Activated naive CD4-positive, alpha-beta T cell treated with anti-CD3 and anti-CD28 coated beads, Interleukin-2, amount 50 U/mL, for 72 hours (primary cell): Measurements from ENCODE around the gene PROSER1. TPM values are rescaled to one million over a fixed set of nuclear protein-coding genes. Genes with fewer than 3 reads are reported as not detected.
"Not testable (repeated sequence)": the region's sequence is repeated elsewhere in the genome, so short reads cannot be mapped to it uniquely, and the experiment has no call there.

Experiments used
- ATAC-seq, 2 donors: fragments of 150-1000 bp; cut with Tn5 transposase; 2 replicates each; pipeline ENCODE4 v1.10.0; 2021; ENCODE audit warnings: mild to moderate bottlenecking in 2 of 2, moderate library complexity in 2 of 2
- DNase-seq, 2 donors: peaks; one replicate each; pipeline ENCODE4 v3.0.0; 2021 to 2022; ENCODE audit warnings: low spot score in 2 of 2
- H3K27ac Mint-ChIP-seq, 2 donors: one replicate each; pipeline ENCODE4 v1.8.0; 2022; ENCODE audit warnings: mild to moderate bottlenecking in 2 of 2, mixed read lengths in 2 of 2
- H3K36me3 Mint-ChIP-seq, 2 donors: one replicate each; pipeline ENCODE4 v1.8.0; 2022; ENCODE audit warnings: mixed read lengths in 2 of 2
- H3K9me3 Mint-ChIP-seq, 2 donors: one replicate each; pipeline ENCODE4 v1.8.0; 2022; ENCODE audit warnings: mixed read lengths in 2 of 2
- total RNA-seq, 2 donors: library from RNA; stranded (reverse); gene quantifications; one replicate each; pipeline ENCODE4 v1.2.3, GENCODE V29; 2022

PROSER1 gene
- 10 to 100 TPM; 58.0 to 68.6 TPM for total RNA-seq

DNA sequence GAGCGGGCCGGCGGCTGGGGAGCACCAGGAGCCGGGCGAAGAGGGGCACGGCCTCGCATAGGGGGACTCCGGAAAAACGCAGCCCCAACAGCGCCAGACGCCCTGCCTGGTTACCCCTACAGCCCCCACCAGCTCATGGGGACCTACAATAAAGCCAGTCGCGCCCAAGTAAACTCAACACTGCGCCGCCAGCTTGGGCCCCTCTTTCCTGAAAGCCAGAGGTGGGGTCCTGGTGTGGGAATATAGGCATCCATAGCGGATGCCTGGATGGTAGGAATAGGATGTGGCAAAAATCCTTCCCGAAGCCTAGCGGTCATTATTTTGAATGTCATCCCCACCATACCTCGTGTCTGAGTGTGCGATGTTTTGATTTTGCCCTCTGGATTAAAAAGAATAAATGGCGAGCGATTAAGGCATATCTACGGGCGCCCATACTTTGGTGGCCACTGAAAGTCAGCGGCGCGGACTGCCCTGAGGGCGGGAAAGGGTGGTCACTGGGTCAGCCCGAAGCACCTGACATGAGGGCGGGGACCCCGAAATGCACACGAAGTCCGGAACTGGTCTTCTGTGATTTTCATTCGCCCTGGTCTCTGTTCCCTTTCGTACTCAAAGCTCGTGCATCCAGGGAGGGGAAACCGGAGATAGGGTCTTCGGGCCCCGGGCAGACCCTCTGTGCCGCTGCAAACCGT lies at the start of gene PROSER1, which contains the start of gene NHLRC3:
PROSER1 (minus strand) TSS at position 210 of the 689 bp plus-strand sequence. CDS start 847 bp downstream, outside the sequence.
NHLRC3 (plus strand) TSS at position 577 of the 689 bp plus-strand sequence. CDS start 184 bp downstream, outside the sequence.
- ATAC-seq (peak; percentile 76 to 77), DNase-seq (peak; percentile 72 to 79)
- peaks cover 0 to 3% of the 10 kb centered on the region in 2 donors for H3K9me3 Mint-ChIP-seq
- peak within 1 kb of the TSS; percentile 95 to 96 for H3K27ac Mint-ChIP-seq
- peaks cover 29 to 30% of the 10 kb centered on the region in 2 donors for H3K36me3 Mint-ChIP-seq

DNA sequence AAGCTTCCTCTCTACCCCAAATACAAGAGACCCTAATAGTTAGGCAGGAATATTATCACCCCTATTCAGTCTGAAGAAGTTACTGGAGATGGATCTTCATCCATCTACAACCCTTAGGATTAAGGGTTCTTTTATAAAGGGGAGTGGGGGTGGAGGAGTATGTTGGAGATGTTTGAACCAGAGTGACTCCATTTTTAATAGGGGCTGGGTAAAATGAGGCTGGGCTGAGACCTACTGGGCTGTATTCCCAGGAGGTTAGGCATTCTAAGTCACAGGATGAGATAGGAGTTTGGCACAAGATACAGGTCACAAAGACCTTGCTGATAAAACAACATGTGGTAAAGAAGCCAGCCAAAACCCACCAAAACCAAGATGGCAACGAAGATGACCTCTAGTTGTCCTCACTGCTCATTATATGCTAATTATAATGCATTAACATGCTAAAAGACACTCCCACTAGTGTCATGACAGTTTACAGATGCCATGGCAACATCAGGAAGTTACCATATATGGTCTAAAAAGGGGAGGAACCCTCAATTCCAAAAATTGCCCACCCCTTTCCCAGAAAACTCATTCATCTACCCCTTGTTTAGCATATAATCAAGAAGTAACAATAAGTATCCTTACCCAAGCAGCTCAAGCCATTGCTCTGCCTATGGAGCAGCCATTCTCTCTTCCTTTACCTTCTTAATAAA lies 48.5 kb upstream of the PROSER1 start:
- H3K36me3 Mint-ChIP-seq, DNase-seq, H3K9me3 Mint-ChIP-seq, H3K27ac Mint-ChIP-seq, ATAC-seq: not testable (repeated sequence)

DNA sequence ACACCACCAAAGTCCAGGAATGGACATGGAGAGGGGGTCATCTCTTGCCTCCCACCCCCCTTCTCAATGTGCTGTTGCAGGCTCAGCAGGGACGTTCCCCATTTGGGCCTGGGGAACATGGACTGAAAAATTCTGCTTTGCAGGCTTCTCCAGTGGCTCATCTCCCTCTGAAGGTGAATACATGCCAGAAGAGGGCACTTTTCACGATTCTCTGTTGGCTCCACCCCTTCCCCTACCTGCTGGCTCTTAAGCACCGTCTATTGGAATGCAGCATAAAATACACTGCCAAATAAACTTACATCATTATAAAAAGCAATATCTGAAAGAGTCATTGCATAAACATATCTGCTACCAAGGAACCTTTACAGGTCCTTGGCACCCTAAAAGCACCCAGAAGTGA lies 36.1 kb upstream of the PROSER1 start:
- DNase-seq (no peak), ATAC-seq (no peak)
- peaks cover 0 to 8% of the 10 kb centered on the region in 2 donors for H3K9me3 Mint-ChIP-seq
- H3K36me3 Mint-ChIP-seq, result peaks cover 0 to 25% of the 10 kb centered on the region in 2 donors
- no peak overlapping the region for H3K27ac Mint-ChIP-seq

DNA sequence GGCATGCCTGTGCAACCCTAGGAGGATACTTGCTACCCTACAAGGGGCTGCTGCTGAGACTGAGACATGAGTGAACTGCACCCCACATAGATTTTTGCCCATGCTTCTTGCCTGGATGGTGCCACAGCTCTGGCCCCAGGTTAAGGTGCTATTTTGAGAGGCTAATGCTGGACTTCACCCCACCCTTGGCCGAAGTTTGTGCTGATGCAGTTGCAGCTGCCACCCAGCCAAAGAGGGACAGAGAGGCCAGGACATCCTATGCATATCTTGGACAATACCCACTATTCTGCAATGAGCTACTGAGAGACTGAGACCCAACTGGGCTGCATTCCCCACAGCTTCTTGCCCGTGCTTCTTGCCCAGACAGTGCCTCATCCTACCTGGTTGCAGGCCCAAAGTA lies 35.0 kb upstream of the PROSER1 start:
- DNase-seq, result no peak
- H3K27ac Mint-ChIP-seq, result no peak overlapping the region
- ATAC-seq, result no peak
- peaks cover 0 to 25% of the 10 kb centered on the region in 2 donors for H3K36me3 Mint-ChIP-seq
- H3K9me3 Mint-ChIP-seq, result peaks cover 0 to 8% of the 10 kb centered on the region in 2 donors

DNA sequence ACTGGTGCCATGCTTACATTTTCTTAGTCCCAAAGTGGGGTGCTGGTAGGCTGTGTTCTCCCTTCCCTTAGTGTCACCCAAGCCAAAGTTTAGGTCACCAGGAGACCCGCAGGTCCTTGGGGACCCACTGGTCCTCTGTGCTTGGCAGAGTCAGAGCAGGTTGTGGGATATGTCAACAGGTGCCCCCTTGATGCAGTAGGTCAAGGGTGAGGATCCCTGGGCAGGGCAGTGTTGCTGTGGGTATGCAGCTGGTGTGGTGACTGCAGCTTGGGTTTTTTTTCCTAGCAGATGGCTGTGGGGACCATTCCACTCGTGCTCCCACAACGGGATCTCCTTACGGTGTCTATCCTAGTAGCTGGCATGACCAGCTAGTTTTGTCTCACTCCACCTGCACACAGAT lies 24.1 kb upstream of the PROSER1 start:
- ATAC-seq (no peak), DNase-seq (no peak)
- Mint-ChIP-seq H3K36me3 (peaks cover 14 to 15% of the 10 kb centered on the region in 2 donors), H3K9me3 (peaks cover 4% of the 10 kb centered on the region in 2 donors), H3K27ac (no peak overlapping the region)

DNA sequence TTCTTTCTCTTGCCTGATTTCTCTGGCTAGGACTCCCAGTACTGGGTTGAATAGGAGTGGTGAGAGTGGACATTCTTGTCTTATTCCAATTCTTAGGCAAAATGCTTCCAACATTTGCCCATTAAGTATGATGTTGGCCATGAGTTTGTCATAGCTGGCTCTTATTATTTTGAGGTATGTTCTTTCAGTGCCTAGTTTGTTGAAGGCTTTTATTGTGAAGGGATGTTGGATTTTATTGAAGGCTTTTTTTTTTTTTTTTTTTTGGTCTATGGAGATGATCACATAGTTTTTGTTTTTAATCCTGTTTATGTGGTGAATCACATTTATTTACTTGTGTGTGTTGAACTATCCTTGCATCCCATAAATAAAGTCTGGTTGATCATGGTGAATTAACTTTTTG lies 20.2 kb upstream of the PROSER1 start:
- no peak for ATAC-seq
- Mint-ChIP-seq H3K9me3 (peaks cover 0 to 4% of the 10 kb centered on the region in 2 donors), H3K36me3 (peaks cover 9 to 23% of the 10 kb centered on the region in 2 donors), H3K27ac (no peak overlapping the region)
- no peak for DNase-seq

DNA sequence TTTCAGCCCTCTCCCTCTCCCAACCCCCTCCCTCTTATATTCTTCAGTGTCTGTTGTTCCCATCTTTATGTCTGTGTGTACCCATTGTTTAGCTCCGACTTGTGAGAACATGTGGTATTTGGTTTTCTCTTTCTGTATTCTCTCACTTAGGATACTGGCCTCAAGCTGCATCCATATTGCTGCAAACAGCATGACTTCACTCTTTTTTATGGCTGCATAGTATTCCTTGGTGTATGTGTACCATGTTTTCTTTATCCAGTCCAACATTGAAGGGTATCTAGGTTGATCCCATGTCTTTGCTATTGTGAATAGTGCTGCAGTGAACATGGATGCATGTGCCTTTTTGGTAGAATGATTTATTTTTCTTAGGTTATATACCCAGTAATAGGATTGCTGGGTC lies 18.1 kb upstream of the PROSER1 start:
- Mint-ChIP-seq H3K27ac (no peak overlapping the region), H3K9me3 (peaks cover 0 to 4% of the 10 kb centered on the region in 2 donors), H3K36me3 (peaks cover 9 to 23% of the 10 kb centered on the region in 2 donors)
- no peak for ATAC-seq
- DNase-seq, result no peak

DNA sequence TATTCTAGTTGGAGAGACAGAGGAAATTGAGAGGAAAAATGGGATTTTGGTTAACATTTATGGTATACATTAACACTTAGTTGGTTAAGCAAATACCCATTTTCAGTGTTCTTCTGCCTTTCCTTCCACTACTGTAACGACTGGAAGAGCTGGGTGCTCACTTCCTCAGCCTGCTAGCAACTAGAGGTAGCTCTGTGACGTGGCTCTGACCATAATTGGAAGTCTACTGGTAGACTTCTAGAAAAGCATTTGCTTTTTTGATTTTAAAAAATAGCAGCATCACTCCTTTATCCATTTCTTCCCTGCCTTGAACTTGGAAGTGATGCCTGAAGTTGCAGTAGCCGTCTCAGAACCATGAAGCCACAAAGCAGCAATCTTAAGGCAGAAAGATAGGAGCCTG lies 16.2 kb upstream of the PROSER1 start:
- H3K27ac Mint-ChIP-seq, result no peak overlapping the region
- DNase-seq (no peak), ATAC-seq (no peak)
- H3K9me3 Mint-ChIP-seq, result peaks cover 0 to 4% of the 10 kb centered on the region in 2 donors
- peaks cover under 1 to 25% of the 10 kb centered on the region in 2 donors for H3K36me3 Mint-ChIP-seq

DNA sequence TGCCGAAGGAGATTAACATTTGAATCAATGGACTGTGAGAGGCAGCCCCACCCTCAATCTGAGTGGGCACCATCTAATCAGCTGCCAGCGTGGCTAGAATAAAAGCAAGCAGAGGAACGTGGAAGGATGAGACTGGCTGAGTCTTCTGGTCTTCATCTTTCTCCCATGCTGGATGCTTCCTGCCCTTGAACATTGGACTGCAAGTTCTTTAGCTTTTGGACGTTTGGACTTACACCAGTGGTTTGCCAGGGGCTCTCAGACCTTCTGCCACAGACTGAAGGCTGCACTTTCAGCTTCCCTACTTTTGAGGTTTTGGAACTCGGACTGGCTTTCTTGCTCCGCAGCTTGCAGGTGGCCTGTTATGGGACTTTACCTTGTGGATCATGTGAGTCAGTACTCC lies 15.1 kb upstream of the PROSER1 start:
- ATAC-seq (no peak), DNase-seq (no peak)
- Mint-ChIP-seq H3K9me3 (peaks cover 0 to 4% of the 10 kb centered on the region in 2 donors), H3K27ac (no peak overlapping the region), H3K36me3 (peaks cover 0 to 24% of the 10 kb centered on the region in 2 donors)

DNA sequence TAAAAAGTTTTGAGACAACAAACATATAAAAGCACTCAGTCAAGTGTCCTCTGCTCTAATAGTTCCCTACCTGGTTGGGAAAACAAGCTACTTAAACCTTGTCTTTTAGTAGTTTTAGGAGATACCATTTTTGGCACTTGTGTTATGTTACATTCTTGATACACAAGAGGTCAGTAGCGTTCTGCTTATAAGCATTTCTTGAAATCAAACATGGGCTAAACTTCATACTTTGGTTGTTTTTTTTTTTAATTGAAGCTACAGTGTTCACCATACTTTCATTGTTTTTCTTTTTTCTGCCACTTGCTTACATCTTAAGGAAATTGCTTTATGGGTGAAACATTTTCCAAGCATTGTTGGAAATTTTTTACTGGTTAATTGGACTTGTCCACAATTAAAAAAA lies 13.3 kb upstream of the PROSER1 start:
- H3K9me3 Mint-ChIP-seq, result peaks cover 0 to 3% of the 10 kb centered on the region in 2 donors
- H3K27ac Mint-ChIP-seq, result no peak overlapping the region
- H3K36me3 Mint-ChIP-seq, result peaks cover 0 to 17% of the 10 kb centered on the region in 2 donors
- DNase-seq (no peak), ATAC-seq (no peak)

DNA sequence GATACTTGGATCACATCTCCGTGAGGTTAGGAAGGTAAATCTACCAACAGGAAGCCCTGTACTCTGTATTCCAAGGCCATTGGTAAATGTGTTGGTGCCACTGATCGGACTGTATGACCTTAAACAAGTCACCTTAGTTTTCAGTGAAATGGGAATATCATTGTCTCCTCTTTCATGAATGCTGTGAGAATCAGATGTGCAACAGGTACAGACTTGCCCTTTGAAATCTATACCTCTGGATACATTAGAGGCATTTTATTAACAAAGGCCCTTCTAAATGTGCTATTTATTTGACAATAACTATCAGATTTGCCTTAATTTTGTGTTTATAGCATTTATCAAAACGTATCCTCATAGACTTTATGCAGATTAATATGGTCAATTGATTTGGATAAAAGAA lies 11.4 kb upstream of the PROSER1 start:
- Mint-ChIP-seq H3K9me3 (no peaks in the 10 kb centered on the region), H3K27ac (no peak overlapping the region), H3K36me3 (peaks cover 0 to 12% of the 10 kb centered on the region in 2 donors)
- DNase-seq (no peak), ATAC-seq (no peak)

DNA sequence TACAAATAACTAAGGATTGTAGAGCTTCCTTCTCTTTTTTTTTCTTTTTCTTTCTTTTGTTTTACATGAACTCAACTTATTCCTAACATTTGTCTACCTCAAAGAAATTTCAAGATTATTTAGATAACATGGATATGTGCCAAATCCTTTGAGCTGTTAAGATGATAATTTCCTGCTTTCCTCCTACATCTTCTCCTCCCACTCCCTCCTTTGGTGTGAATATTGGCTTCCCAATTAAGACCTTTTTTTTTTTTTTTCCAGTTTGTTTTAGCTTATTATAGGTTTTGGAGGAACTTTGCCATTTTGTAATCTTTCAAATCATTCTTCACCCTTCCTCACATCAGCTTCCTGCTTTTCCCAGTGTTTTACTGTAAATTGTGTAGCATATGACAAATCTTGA lies 10.9 kb upstream of the PROSER1 start:
- ATAC-seq (no peak), DNase-seq (no peak)
- Mint-ChIP-seq H3K9me3 (no peaks in the 10 kb centered on the region), H3K27ac (no peak overlapping the region), H3K36me3 (peaks cover 0 to 12% of the 10 kb centered on the region in 2 donors)

DNA sequence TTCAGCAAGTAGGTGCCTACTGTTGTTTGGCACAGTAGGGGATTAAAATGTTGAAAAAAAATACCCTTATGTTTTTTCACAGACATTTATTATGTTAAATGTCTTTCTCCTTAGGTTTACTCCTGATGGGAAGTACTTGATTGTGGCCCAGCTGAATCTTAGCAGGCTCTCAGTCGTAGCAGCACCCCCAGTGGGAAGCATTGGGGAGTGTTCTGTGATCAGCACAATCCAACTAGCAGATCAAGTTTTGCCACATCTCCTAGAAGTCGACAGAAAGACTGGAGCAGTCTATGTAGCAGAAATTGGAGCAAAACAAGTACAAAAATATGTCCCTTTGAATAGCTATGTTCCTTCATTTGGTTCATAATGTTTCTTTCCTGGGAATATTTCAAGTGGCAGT lies 9.7 kb upstream of the PROSER1 start:
- Mint-ChIP-seq H3K27ac (no peak overlapping the region), H3K9me3 (no peaks in the 10 kb centered on the region), H3K36me3 (peaks cover 0 to 12% of the 10 kb centered on the region in 2 donors)
- DNase-seq (no peak), ATAC-seq (no peak)

DNA sequence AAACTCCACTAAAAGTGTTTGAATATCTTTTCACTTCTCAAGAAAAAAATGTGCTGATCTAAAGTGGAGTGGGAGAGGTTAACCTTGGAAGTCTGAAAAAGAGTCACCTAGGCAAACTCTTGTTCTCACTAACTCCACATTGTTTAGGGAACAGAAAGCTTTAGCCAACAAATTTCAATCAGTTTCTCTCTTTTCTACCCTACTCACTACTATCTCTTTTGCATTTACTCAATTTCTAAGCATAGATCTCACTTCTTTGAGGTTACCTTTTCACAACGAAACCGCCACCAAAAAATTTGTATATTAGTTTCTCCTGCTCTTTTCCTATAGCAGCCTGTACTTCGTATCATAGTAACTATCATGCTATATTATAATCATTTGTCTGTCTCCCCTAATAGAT lies 6.6 kb upstream of the PROSER1 start:
- H3K27ac Mint-ChIP-seq, result no peak overlapping the region
- ATAC-seq, result no peak
- peaks cover 4 to 19% of the 10 kb centered on the region in 2 donors for H3K36me3 Mint-ChIP-seq
- peaks cover 0 to 3% of the 10 kb centered on the region in 2 donors for H3K9me3 Mint-ChIP-seq
- no peak for DNase-seq

DNA sequence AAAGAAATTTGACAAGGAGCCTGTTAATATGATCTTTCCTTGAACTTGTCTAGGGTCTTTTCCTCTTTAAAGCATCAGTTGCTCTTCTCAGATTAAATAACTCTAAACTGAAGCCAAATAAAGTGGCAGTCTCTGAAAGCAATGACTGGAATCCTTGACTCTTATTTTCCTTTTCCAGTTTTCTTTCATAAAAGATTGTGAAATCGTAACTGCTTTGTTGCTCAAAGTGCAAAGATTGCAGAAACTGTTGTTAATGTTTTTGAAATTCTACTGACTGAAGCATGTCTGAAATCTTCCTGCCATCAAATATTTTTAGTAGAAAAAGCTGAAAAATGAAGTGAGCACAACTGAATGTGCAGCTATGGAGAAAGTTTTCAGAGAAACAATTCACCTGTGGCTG lies 2.3 kb upstream of the PROSER1 start:
- no peak for ATAC-seq
- Mint-ChIP-seq H3K36me3 (peaks cover 28 to 30% of the 10 kb centered on the region in 2 donors), H3K9me3 (peaks cover 0 to 3% of the 10 kb centered on the region in 2 donors), H3K27ac (peak overlapping the region; percentile 27 to 32)
- no peak for DNase-seq

DNA sequence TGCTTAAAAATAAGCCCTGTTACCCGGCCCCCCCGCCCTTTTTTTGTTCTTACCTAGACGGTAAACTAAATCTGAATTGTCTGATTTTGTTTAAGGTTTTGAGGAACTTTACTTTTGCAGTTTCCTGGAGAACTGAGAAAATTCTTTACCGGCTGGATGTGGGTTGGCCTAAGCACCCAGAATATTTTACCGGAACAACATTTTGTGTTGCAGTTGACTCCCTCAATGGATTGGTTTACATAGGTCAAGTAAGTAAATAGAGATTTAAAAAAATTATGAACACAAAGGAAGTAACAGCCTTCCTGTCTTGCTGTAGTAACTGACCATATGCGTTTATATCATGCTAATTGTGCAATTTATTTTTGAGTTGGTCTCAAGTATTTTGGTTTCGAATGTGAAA lies 1.2 kb upstream of the PROSER1 start:
- DNase-seq (no peak), ATAC-seq (no peak)
- Mint-ChIP-seq H3K36me3 (peaks cover 29 to 30% of the 10 kb centered on the region in 2 donors), H3K27ac (peak overlapping the region; percentile 95 to 96), H3K9me3 (peaks cover 0 to 3% of the 10 kb centered on the region in 2 donors)

DNA sequence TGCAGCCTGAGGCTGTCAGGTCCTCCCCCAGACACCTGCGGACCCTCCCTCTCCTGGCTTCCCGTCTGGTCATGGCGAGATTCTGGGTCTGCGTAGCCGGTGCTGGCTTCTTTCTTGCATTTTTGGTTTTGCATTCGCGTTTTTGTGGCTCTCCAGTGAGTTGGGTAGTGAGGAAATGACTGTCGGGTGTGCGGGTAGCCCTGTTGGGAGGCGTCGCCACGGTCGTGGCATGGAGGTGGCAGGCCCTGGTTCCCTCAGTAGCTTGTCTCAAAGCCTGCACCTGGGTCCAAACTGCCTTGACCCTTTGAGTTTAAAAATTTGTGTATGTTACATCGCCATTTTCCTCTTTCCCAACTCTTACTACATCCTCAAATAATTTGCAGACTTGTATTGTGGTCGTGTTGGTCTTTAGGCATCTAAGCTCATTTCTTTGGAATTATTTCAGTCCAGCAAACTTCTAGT lies 711 bp upstream of the PROSER1 start:
- Mint-ChIP-seq H3K27ac (peak overlapping the region; percentile 95 to 96), H3K9me3 (peaks cover 0 to 3% of the 10 kb centered on the region in 2 donors), H3K36me3 (peaks cover 29 to 30% of the 10 kb centered on the region in 2 donors)
- peak; percentile 67 to 76 for DNase-seq
- peak; percentile 84 to 88 for ATAC-seq
